Neuronal stem cell (in vitro differentiated cells): Measurements from ENCODE around the gene SEPSECS.

Source experiments
- DNase-seq: peaks from one replicate; pipeline ENCODE4 v3.0.0-alpha.2; 2013; ENCODE audit warnings: low spot score
- H2AFZ ChIP-seq: one replicate; pipeline ENCODE4 v1.6.1; 2013; ENCODE audit warnings: mild to moderate bottlenecking, low read length, inconsistent platforms
- H2AK5ac ChIP-seq: 2 replicates; pipeline ENCODE4 v1.6.1; 2013; ENCODE audit warnings: low read depth, mild to moderate bottlenecking, inconsistent platforms, low read length, moderate library complexity, mixed read lengths
- H2BK120ac ChIP-seq: 2 replicates; pipeline ENCODE4 v1.6.1; 2013; ENCODE audit warnings: low read depth, mild to moderate bottlenecking, inconsistent platforms, low read length, moderate library complexity, mixed read lengths
- H2BK12ac ChIP-seq: one replicate; pipeline ENCODE4 v1.6.1; 2013; ENCODE audit warnings: low read length, inconsistent platforms
- H2BK15ac ChIP-seq: 2 replicates; pipeline ENCODE4 v1.6.1; 2013; ENCODE audit warnings: mild to moderate bottlenecking, low read length, inconsistent platforms, mixed read lengths
- H2BK5ac ChIP-seq: one replicate; pipeline ENCODE4 v1.6.1; 2013; ENCODE audit warnings: inconsistent platforms, mild to moderate bottlenecking, low read length, moderate library complexity
- H3K14ac ChIP-seq: one replicate; pipeline ENCODE4 v1.6.1; 2013; ENCODE audit warnings: low read length, inconsistent platforms
- H3K18ac ChIP-seq: 2 replicates; pipeline ENCODE4 v1.6.1; 2013; ENCODE audit warnings: low read length, inconsistent platforms
- H3K23ac ChIP-seq: 2 replicates; pipeline ENCODE4 v1.6.1; 2013; ENCODE audit warnings: low read depth, mild to moderate bottlenecking, mixed read lengths, low read length, inconsistent platforms; ENCODE audit not compliant: poor library complexity
- H3K27ac ChIP-seq: replicated peaks from 3 replicates; pipeline ENCODE4 v1.5.1; 2013; ENCODE audit warnings: low read length, inconsistent platforms
- H3K27me3 ChIP-seq, 3 experiments: 2 replicates each; pipeline ENCODE4 v1.6.1; 2013; ENCODE audit warnings: low read length in 3 of 3, mild to moderate bottlenecking in 2 of 3, inconsistent platforms in 1 of 3, low read depth in 1 of 3, mixed read lengths in 1 of 3, moderate library complexity in 1 of 3; ENCODE audit not compliant: control insufficient read depth in 3 of 3, insufficient read depth in 3 of 3
- H3K36me3 ChIP-seq, 2 donors: replicated peaks in 1 of 2; 2 replicates each; pipeline ENCODE4 v1.6.1; 2013; ENCODE audit warnings: low read length in 2 of 2; ENCODE audit not compliant: control insufficient read depth in 2 of 2, insufficient read depth in 2 of 2
- H3K4ac ChIP-seq: 2 replicates; pipeline ENCODE4 v1.6.1; 2013; ENCODE audit warnings: inconsistent platforms, mild to moderate bottlenecking, low read length, moderate library complexity
- H3K4me1 ChIP-seq, 2 donors: 1 replicate in 1 of 2; 2 replicates in 1 of 2; pipeline ENCODE4 v1.6.1; 2013; ENCODE audit warnings: low read length in 2 of 2, low read depth in 1 of 2; ENCODE audit not compliant: control insufficient read depth in 2 of 2, insufficient read depth in 1 of 2
- H3K4me2 ChIP-seq: one replicate; pipeline ENCODE4 v1.6.1; 2013; ENCODE audit warnings: mild to moderate bottlenecking, low read length, inconsistent platforms; ENCODE audit not compliant: insufficient read depth, poor library complexity, severe bottlenecking
- H3K4me3 ChIP-seq, 2 donors: 2 replicates each; pipeline ENCODE4 v1.5.1; 2013; ENCODE audit warnings: low read length in 2 of 2, mild to moderate bottlenecking in 2 of 2, inconsistent platforms in 1 of 2, moderate library complexity in 1 of 2
- H3K79me1 ChIP-seq: one replicate; pipeline ENCODE4 v1.6.1; 2013; ENCODE audit warnings: low read depth, mild to moderate bottlenecking, inconsistent platforms, low read length, moderate library complexity
- H3K9ac ChIP-seq: one replicate; pipeline ENCODE4 v1.6.1; 2013; ENCODE audit warnings: mild to moderate bottlenecking, low read depth, low read length, inconsistent platforms; ENCODE audit not compliant: poor library complexity
- H3K9me3 ChIP-seq, 2 donors: replicated peaks in 1 of 2; 2 replicates each; pipeline versions ENCODE3 to v1.6.1; 2013; ENCODE audit warnings: low read length in 2 of 2, mild to moderate bottlenecking in 2 of 2, inconsistent platforms in 1 of 2, low read depth in 1 of 2, mixed read lengths in 1 of 2, moderate library complexity in 1 of 2; ENCODE audit not compliant: control insufficient read depth in 2 of 2, insufficient read depth in 1 of 2
- H4K8ac ChIP-seq: one replicate; pipeline ENCODE4 v1.6.1; 2013; ENCODE audit warnings: low read depth, mild to moderate bottlenecking, inconsistent platforms, low read length, moderate library complexity
- H4K91ac ChIP-seq: one replicate; pipeline ENCODE4 v1.6.1; 2013; ENCODE audit warnings: low read length, low read depth, mild to moderate bottlenecking, inconsistent platforms; ENCODE audit not compliant: poor library complexity
- WGBS, 2 donors: extraction: QIAGEN DNeasy Blood & Tissue Kit; methylation state at CpG; one replicate each; pipeline ENCODE4 v1.1.7; 2013; ENCODE audit warnings: missing lambda C conversion rate in 2 of 2, mixed read lengths in 1 of 2; ENCODE audit not compliant: insufficient read length in 2 of 2, insufficient replicate concordance in 1 of 2; ENCODE audit errors: extremely low coverage in 2 of 2; 5-methylcytosine and 5-hydroxymethylcytosine counted together

The SEPSECS gene

GRCh38 chr4:25157081-25157480 lies 3.2 kb downstream of the SEPSECS start:
- Histone ChIP-seq H3K4me1 (peaks cover 0 to 3% of the 10 kb centered on the region in 2 donors), H2BK5ac (no peak overlapping the region), H3K9ac (no peak overlapping the region), H3K36me3 (peaks cover 4 to 19% of the 10 kb centered on the region in 2 donors), H2AK5ac (no peak overlapping the region), H3K4ac (no peak overlapping the region), H4K8ac (no peak overlapping the region), H3K27ac (no peak overlapping the region), H3K14ac (no peak overlapping the region), H3K23ac (no peak overlapping the region), H4K91ac (no peak overlapping the region), H3K9me3 (no peaks in the 10 kb centered on the region), H3K79me1 (no peaks in the 10 kb centered on the region), H2AFZ (no peak overlapping the region), H2BK15ac (no peak overlapping the region), H3K18ac (no peak overlapping the region), H3K4me3 (no peak overlapping the region), H3K4me2 (no peak overlapping the region), H3K27me3 (no peaks in the 10 kb centered on the region), H2BK120ac (no peak overlapping the region), H2BK12ac (no peak overlapping the region)
- no peak for DNase-seq
- no CpG with 5 or more reads among the region's 1 CpG for WGBS, 2 donors

- no peak for DNase-seq
- H2AFZ ChIP-seq, result no peak overlapping the region
- H2BK12ac ChIP-seq, result no peak overlapping the region
- peaks cover 0 to 2% of the 10 kb centered on the region in 2 donors for H3K4me1 ChIP-seq
- H2BK15ac ChIP-seq, result no peak overlapping the region
- no peak overlapping the region for H3K23ac ChIP-seq
- no peak overlapping the region for H4K8ac ChIP-seq
- H4K91ac ChIP-seq, result no peak overlapping the region
- no peak overlapping the region for H3K4me2 ChIP-seq
- no peak overlapping the region for H2AK5ac ChIP-seq
- H3K9ac ChIP-seq, result no peak overlapping the region
- no CpG with 5 or more reads among the region's 5 CpGs for WGBS, 2 donors
- H3K4me3 ChIP-seq, result no peak overlapping the region
- H2BK120ac ChIP-seq, result no peak overlapping the region
- no peaks in the 10 kb centered on the region for H3K79me1 ChIP-seq
- no peak overlapping the region for H2BK5ac ChIP-seq
- no peak overlapping the region for H3K18ac ChIP-seq
- no peak overlapping the region for H3K14ac ChIP-seq
- H3K36me3 ChIP-seq, result peaks cover 4 to 26% of the 10 kb centered on the region in 2 donors
- H3K27ac ChIP-seq, result no peak overlapping the region
- H3K9me3 ChIP-seq, result no peaks in the 10 kb centered on the region
- H3K27me3 ChIP-seq, result no peaks in the 10 kb centered on the region
- H3K4ac ChIP-seq, result no peak overlapping the region
Observed at GRCh38 chr4:25155947-25156346, 4.3 kb downstream of the SEPSECS start.

- Histone ChIP-seq H3K27ac (no peak overlapping the region), H2BK120ac (no peak overlapping the region), H3K9me3 (no peaks in the 10 kb centered on the region), H4K8ac (no peak overlapping the region), H3K4me3 (no peak overlapping the region), H2BK12ac (no peak overlapping the region), H3K14ac (no peak overlapping the region), H3K79me1 (no peaks in the 10 kb centered on the region), H3K23ac (no peak overlapping the region), H3K4me1 (peaks cover 0 to 2% of the 10 kb centered on the region in 2 donors), H3K18ac (no peak overlapping the region), H3K4ac (no peak overlapping the region), H3K9ac (no peak overlapping the region), H2AK5ac (no peak overlapping the region), H3K36me3 (peaks cover 4 to 26% of the 10 kb centered on the region in 2 donors), H2BK5ac (no peak overlapping the region), H2AFZ (no peak overlapping the region), H2BK15ac (no peak overlapping the region), H3K27me3 (no peaks in the 10 kb centered on the region), H4K91ac (no peak overlapping the region), H3K4me2 (no peak overlapping the region)
- no peak for DNase-seq
- WGBS, 2 donors, result no CpG with 5 or more reads among the region's 4 CpGs
Observed at GRCh38 chr4:25154594-25155265, 5.5 kb downstream of the SEPSECS start.

GRCh38 chr4:25146076-25146475 lies 14.2 kb downstream of the SEPSECS start:
- Histone ChIP-seq H3K14ac (no peak overlapping the region), H2AFZ (no peak overlapping the region), H3K18ac (no peak overlapping the region), H2BK15ac (no peak overlapping the region), H2BK12ac (no peak overlapping the region), H4K8ac (no peak overlapping the region), H3K4me3 (no peak overlapping the region), H3K4me2 (no peak overlapping the region), H3K27me3 (no peaks in the 10 kb centered on the region), H3K27ac (no peak overlapping the region), H3K36me3 (peaks cover 1 to 7% of the 10 kb centered on the region in 2 donors), H2AK5ac (no peak overlapping the region), H2BK120ac (no peak overlapping the region), H3K4me1 (no peaks in the 10 kb centered on the region), H3K4ac (no peak overlapping the region), H4K91ac (no peak overlapping the region), H3K9me3 (no peaks in the 10 kb centered on the region), H3K79me1 (no peaks in the 10 kb centered on the region), H3K9ac (no peak overlapping the region), H3K23ac (no peak overlapping the region), H2BK5ac (no peak overlapping the region)
- DNase-seq, result no peak
- WGBS, 2 donors, result no CpG with 5 or more reads among the region's 1 CpG
